ENCODE results near the gene SATB2. TPM values are rescaled to one million over a fixed set of nuclear protein-coding genes. Genes with fewer than 3 reads are reported as not detected.
A peak's percentile ranks its signal among the peaks of the same experiment; 100 is the strongest.

SATB2 gene
- total RNA-seq, result 1.2 TPM

DNA sequence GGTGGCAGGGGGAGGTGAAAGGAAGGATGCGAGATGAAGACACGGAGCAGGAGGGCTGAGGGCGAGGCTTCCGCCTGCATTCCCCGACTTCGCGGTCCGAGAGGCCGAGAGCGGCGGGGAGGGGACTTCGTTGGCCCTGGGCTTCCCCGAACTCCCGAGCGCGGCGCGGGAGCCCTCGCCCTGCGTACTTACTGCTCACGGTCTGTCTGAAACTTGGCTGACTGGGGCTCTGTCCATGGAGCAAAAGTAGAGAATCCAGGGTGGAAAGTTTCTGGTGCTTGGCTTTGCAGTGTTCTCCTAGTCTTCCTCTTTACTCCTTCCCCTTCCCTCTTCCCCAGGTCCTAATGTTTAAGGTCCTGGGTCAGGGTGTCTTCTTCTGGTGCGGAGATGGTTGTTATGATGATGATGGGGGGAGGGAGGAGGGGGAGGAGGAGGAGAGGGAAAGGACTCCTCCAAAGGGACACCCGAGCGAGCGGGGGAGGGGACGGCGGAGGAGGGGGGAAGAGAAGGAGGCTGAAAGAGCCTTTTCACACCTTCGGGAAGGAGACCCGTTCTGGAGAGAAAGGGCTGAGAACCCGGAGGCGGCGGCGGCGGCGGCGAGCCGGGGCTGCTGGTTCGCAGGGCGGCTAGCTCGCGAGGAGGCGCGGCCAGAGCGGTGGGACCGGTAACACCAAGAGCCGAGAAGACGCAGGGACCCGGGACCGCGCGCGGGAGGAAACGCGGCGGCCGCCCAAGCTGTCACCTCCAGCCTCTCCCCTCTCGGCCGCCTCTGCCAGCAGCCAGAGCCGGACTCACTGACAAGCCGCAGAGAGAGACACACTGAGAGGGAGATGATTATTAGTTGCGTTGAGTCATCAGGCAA is at the start of gene SATB2:
Gene SATB2, minus strand, starts transcription at position 793 of the 862 bp plus-strand sequence. CDS start 1,902 bp downstream, outside the sequence.
- peaks cover 12 to 23% of the 10 kb centered on the region in 2 donors for H3K4me1 ChIP-seq
- no peak for DNase-seq (ENCODE audit: low spot score in 2 of 2)
- peak within 1 kb of the TSS; percentile 85 to 93 for H3K27ac ChIP-seq
- H3K27me3 ChIP-seq, result peaks cover 9% of the 10 kb centered on the region
- no peaks in the 10 kb centered on the region for H3K36me3 ChIP-seq
- intact Hi-C loops (cut with DNase I), result loop anchor here (5.0 kb wide), 2 partner anchors 155 to 575 kb away; no protein-coding TSS in a partner anchor
- no peaks in the 10 kb centered on the region for H3K9me3 ChIP-seq
- TF ChIP-seq, protein P1, sequence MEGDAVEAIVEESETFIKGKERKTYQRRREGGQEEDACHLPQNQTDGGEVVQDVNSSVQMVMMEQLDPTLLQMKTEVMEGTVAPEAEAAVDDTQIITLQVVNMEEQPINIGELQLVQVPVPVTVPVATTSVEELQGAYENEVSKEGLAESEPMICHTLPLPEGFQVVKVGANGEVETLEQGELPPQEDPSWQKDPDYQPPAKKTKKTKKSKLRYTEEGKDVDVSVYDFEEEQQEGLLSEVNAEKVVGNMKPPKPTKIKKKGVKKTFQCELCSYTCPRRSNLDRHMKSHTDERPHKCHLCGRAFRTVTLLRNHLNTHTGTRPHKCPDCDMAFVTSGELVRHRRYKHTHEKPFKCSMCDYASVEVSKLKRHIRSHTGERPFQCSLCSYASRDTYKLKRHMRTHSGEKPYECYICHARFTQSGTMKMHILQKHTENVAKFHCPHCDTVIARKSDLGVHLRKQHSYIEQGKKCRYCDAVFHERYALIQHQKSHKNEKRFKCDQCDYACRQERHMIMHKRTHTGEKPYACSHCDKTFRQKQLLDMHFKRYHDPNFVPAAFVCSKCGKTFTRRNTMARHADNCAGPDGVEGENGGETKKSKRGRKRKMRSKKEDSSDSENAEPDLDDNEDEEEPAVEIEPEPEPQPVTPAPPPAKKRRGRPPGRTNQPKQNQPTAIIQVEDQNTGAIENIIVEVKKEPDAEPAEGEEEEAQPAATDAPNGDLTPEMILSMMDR (IDR thresholded peaks at IDR 0.05), result no peak
- H3K4me3 ChIP-seq, result peak within 1 kb of the TSS; percentile 87 to 98

DNA sequence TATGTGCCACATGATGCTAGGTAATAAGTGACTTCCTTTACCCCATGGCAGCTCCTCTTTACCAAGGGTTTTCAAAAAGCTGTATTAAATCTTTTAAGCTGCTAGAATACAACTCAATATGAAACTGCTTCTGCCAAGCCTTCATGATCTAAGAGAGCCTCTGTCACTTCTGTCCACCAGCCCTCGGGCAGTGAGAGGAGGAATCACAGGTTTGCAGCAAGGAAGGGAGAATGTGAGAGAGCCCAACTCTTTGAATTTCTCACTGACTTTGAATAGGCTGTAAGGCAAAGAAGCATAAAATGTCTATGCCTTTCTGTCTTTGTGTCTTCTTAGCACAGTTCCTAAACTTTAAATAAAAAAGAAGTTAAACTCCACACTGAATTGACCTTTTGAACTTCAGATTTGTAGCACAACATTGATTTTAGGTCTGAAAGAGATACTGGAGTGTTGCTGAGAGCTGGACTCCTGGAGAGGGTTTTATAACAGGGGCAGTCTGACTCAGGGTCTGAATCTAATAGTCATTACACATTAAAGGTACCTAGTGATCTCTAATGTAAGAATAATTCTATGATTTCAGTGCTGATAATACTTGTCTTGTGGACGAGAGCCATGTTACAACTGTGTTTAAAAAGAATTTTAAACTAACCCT is 48.1 kb upstream of the SATB2 start:
- intact Hi-C loops (cut with DNase I), result no loop called here
- TF ChIP-seq, protein P1 (IDR thresholded peaks at IDR 0.05), result no peak
- Histone ChIP-seq H3K36me3 (no peaks in the 10 kb centered on the region), H3K4me1 (no peaks in the 10 kb centered on the region), H3K27me3 (no peaks in the 10 kb centered on the region), H3K9me3 (no peaks in the 10 kb centered on the region), H3K27ac (no peak overlapping the region), H3K4me3 (no peak overlapping the region)
- no peak for DNase-seq (ENCODE audit: low spot score in 2 of 2)

GRCh38 chr2:199503148-199503547 is 45.4 kb upstream of the SATB2 start:
- Histone ChIP-seq H3K4me1 (no peaks in the 10 kb centered on the region), H3K27ac (no peak overlapping the region), H3K9me3 (no peaks in the 10 kb centered on the region), H3K27me3 (no peaks in the 10 kb centered on the region), H3K36me3 (no peaks in the 10 kb centered on the region), H3K4me3 (no peak overlapping the region)
- no peak for DNase-seq (ENCODE audit: low spot score in 2 of 2)
- TF ChIP-seq, protein P1 (IDR thresholded peaks at IDR 0.05), result no peak
- intact Hi-C loops (cut with DNase I), result no loop called here

DNA sequence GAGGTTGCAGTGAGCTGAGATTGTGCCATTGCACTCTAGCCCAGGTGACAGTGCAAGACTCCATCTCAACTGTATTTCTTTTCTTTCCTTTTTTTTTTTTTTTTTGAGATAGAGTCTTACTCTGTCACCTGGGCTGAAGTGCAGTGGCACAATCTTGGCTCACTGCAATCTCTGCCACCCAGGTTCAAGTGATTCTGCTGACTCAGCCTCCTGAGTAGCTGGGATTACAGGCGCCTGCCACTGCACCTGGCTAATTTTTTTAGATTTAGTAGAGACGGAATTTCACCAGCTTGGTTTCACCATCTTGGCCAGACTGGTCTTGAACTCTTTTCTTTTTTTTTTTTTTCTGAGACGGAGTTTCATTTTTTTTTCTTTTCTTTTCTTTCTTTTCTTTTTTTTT is 41.3 kb upstream of the SATB2 start:
- H3K36me3 ChIP-seq, result no peaks in the 10 kb centered on the region
- no peak overlapping the region for H3K4me3 ChIP-seq
- TF ChIP-seq, protein P1 (IDR thresholded peaks at IDR 0.05), result no peak
- intact Hi-C loops (cut with DNase I), result no loop called here
- H3K27ac ChIP-seq, result no peak overlapping the region
- no peaks in the 10 kb centered on the region for H3K27me3 ChIP-seq
- H3K9me3 ChIP-seq, result no peaks in the 10 kb centered on the region
- no peaks in the 10 kb centered on the region for H3K4me1 ChIP-seq
- DNase-seq (ENCODE audit: low spot score in 2 of 2), result no peak

- intact Hi-C loops (cut with DNase I), result no loop called here
- Histone ChIP-seq H3K4me3 (no peak overlapping the region), H3K9me3 (no peaks in the 10 kb centered on the region), H3K27me3 (no peaks in the 10 kb centered on the region), H3K27ac (no peak overlapping the region), H3K4me1 (no peaks in the 10 kb centered on the region), H3K36me3 (no peaks in the 10 kb centered on the region)
- no peak for DNase-seq (ENCODE audit: low spot score in 2 of 2)
- TF ChIP-seq, protein P1 (IDR thresholded peaks at IDR 0.05), result no peak
These were observed 37.4 kb upstream of the SATB2 start for GRCh38 chr2:199495147-199495546.

Data from ascending aorta (tissue), 2 donors.